NCI-H1694 (cell line): ENCODE results near the gene PHLDB2.

Source experiments
- DNase-seq: peaks from one replicate; lab custom pipeline; 2025; lab: John Stamatoyannopoulos, UW

The PHLDB2 gene

GRCh38 chr3:111999484-112000324 is 140.6 kb downstream of the PHLDB2 start:
- no peak for DNase-seq

- no peak for DNase-seq
These were observed 141.3 kb downstream of the PHLDB2 start for GRCh38 chr3:112000367-112000771.

GRCh38 chr3:112000966-112001365 is 141.9 kb downstream of the PHLDB2 start:
- no peak for DNase-seq

GRCh38 chr3:112001526-112001925 is 142.5 kb downstream of the PHLDB2 start:
- DNase-seq = no peak

DNA sequence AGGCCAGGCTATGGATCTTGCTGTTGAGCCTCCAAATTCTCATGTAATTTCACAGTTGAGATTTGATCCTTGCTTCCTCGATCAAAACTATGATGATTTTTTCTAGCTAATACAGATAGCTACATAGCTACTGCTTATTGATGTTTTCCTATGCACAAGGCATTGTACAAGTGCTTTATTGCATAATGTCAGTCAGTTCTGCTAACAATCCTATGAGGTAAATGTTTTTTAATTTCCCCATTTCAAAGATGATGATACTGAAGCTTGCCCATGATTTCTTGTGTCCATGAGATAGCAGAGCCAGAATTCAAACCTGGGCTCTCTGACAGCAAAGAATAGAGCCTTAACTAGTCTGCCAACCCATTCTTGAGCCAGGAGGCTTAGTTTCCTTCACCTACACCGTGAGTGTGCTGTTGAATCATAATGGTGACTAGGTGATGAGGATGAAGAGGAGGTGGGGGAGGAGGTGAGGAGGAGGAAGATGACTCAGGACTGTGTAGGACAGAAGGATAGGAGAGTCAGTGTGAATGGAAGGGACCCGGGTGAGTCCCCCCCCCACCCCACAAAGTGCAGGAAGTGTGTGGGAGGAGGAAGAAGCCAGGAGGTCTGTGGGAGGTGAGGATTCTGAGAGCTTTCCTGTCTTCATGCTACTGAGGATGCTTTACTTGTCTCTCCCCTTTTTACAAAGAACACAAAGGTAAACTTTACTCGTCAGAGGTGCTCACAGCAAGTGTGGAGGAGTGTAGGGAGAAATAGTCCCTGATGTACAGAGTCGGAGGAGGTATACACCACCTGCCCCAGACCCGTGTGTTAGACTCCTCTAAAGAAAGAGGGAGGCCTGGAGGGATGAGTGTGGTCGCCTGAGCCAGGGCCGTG is 143.3 kb downstream of the PHLDB2 start:
- DNase-seq = no peak

GRCh38 chr3:112003321-112004080 is 144.4 kb downstream of the PHLDB2 start:
- no peak for DNase-seq

- no peak for DNase-seq
These were observed 145.1 kb downstream of the PHLDB2 start for GRCh38 chr3:112004187-112004586.

DNA sequence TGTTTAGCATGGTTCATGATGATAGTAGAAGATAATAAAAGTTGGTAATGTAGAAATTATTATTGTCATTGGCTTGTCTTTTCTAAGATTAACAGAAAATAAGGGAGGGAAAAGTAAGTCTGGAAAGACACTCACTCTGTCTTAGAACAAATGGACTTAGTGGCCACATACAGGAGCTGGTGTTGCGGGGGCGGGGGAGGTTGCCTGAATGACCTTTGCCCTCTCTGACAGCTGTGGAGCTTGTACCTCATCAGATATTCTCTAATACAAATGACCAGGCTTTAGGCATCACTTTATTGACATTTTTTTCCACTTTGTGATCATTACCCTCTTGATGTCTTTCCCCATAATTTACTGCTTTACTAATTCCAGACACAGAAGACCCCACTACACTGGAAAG is 145.6 kb downstream of the PHLDB2 start:
- DNase-seq = no peak

GRCh38 chr3:112005091-112005672 is 146.1 kb downstream of the PHLDB2 start:
- no peak for DNase-seq

- no peak for DNase-seq
These were observed 148.6 kb downstream of the PHLDB2 start for GRCh38 chr3:112007633-112008032.

- DNase-seq = no peak
These were observed 150.6 kb downstream of the PHLDB2 start for GRCh38 chr3:112009670-112010069.

DNA sequence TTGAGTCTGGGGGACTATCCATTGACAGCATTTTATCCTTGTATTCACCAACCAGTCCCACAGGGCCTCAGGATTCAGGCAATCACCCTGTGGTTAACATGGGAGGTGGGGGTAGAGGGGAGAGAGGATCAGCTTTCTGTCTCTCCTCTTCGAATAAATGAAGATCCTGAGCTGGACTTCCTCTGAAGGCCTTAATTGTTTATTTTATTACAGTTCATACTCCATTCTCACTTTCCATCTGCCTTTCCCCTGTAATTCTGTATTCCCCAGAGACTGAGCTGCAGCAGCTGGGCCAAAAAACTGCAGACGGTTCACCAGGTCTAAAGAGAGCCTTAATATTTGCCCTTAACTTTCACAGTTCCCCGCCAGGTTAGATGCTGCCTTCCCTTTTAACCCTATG is 151.6 kb downstream of the PHLDB2 start:
- DNase-seq = peak; percentile 69

GRCh38 chr3:112011376-112011940 is 152.4 kb downstream of the PHLDB2 start:
- DNase-seq = no peak

- DNase-seq = no peak
These were observed 153.3 kb downstream of the PHLDB2 start for GRCh38 chr3:112012205-112012992.

GRCh38 chr3:112013058-112013783 is 154.2 kb downstream of the PHLDB2 start:
- DNase-seq = no peak

- DNase-seq = no peak
These were observed 154.7 kb downstream of the PHLDB2 start for GRCh38 chr3:112013784-112014143.

DNA sequence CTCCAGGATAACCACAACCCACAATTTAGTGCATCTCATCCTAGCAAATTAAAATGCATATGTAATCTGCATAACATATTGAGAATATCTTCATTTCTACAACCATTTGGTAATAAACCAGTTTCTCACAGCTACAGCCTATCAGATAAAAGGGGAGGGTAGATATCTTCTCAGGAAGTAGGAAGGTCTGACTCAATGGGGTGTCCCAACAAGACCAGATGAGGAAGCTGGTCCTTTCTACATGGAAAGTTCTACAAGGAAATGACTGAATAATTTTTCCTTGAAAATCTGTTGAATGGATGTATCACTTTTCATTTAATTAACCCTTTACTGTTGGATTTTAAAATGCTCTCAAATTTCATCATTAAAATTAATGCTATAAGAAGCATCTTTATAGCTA is 158.0 kb downstream of the PHLDB2 start:
- DNase-seq = no peak

- no peak for DNase-seq
These were observed 159.6 kb downstream of the PHLDB2 start for GRCh38 chr3:112018712-112019111.

- DNase-seq = no peak
These were observed 160.7 kb downstream of the PHLDB2 start for GRCh38 chr3:112019716-112020115.

DNA sequence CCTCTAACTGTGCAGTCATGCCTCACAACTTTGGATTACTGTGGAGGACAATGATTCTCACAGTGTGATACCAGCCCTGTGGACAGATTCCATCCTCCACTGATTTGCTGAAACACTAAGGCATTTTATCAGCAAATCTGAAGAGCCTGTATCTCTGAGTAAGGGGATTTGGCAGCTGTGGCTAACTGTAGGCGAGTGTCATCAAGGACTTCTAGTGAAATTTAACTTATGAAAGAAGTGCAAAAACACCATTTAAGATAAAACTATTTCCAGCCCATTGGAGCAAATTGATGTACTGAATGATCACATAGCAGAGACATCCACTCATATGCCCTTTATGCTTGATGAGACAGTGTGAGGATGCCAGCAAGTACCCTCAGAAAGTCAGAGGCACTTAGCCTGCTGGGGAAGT is 161.6 kb downstream of the PHLDB2 start:
- no peak for DNase-seq
